Neural progenitor cell (in vitro differentiated cells): ENCODE measurements around the gene RCVRN. TPM values are rescaled to one million over a fixed set of nuclear protein-coding genes. Genes with fewer than 3 reads are reported as not detected.

ENCODE experiments used
- DNase-seq: peaks from one replicate; pipeline ENCODE4 v3.0.0-alpha.2; 2016; ENCODE audit warnings: low spot score
- H2AFZ ChIP-seq: fragments of 200-600 bp; sonication (generic); replicated peaks from 2 replicates; pipeline ENCODE4 v1.6.1; 2016; ENCODE audit warnings: antibody characterized with exemption
- H3F3A ChIP-seq: fragments of 200-600 bp; sonication (generic); 2 replicates; pipeline ENCODE4 v1.6.1; 2016; ENCODE audit warnings: antibody characterized with exemption, low read depth
- H3K27ac ChIP-seq: fragments of 200-600 bp; sonication (generic); 2 replicates; pipeline ENCODE4 v1.5.1; 2016; ENCODE audit warnings: mild to moderate bottlenecking
- H3K27me3 ChIP-seq: fragments of 200-600 bp; sonication (generic); 2 replicates; pipeline ENCODE4 v1.6.1; 2016; ENCODE audit warnings: mild to moderate bottlenecking, moderate library complexity
- H3K36me3 ChIP-seq: fragments of 200-600 bp; sonication (generic); 2 replicates; pipeline ENCODE4 v1.5.1; 2016
- H3K4me1 ChIP-seq: fragments of 200-600 bp; sonication (generic); 2 replicates; pipeline ENCODE4 v1.6.1; 2016; ENCODE audit warnings: mixed run types
- H3K4me2 ChIP-seq: fragments of 200-600 bp; sonication (generic); 2 replicates; pipeline ENCODE4 v1.6.1; 2016
- H3K4me3 ChIP-seq: fragments of 200-600 bp; sonication (generic); 2 replicates; pipeline ENCODE4 v1.5.1; 2016
- H3K79me2 ChIP-seq: fragments of 200-600 bp; sonication (generic); 2 replicates; pipeline ENCODE4 v1.6.1; 2016; ENCODE audit warnings: low read depth
- H3K9ac ChIP-seq: fragments of 200-600 bp; sonication (generic); 2 replicates; pipeline ENCODE4 v1.6.1; 2016
- H3K9me3 ChIP-seq: fragments of 200-600 bp; sonication (generic); 2 replicates; pipeline ENCODE4 v1.5.1; 2016; ENCODE audit warnings: low read depth
- H4K20me1 ChIP-seq: fragments of 200-600 bp; sonication (generic); 2 replicates; pipeline ENCODE4 v1.6.1; 2016; ENCODE audit warnings: low read depth
- H3K27ac Mint-ChIP-seq: 3 replicates; pipeline ENCODE4 v1.8.0; 2021; ENCODE audit warnings: mixed read lengths
- H3K27me3 Mint-ChIP-seq: 2 replicates; pipeline ENCODE4 v1.8.0; 2022; ENCODE audit warnings: low read depth, mild to moderate bottlenecking, inconsistent platforms, moderate library complexity, mixed read lengths; ENCODE audit not compliant: insufficient read depth
- H3K36me3 Mint-ChIP-seq: 3 replicates; pipeline ENCODE4 v1.8.0; 2021; ENCODE audit warnings: mixed read lengths
- H3K4me1 Mint-ChIP-seq: 3 replicates; pipeline ENCODE4 v1.8.0; 2021; ENCODE audit warnings: mixed read lengths
- H3K4me3 Mint-ChIP-seq: 3 replicates; pipeline ENCODE4 v1.8.0; 2021; ENCODE audit warnings: mild to moderate bottlenecking, moderate library complexity, mixed read lengths
- H3K9me3 Mint-ChIP-seq: 3 replicates; pipeline ENCODE4 v1.8.0; 2020; ENCODE audit warnings: mixed read lengths
- EZH2 ChIP-seq: fragments of 200-600 bp; sonication (generic); IDR thresholded peaks from 2 replicates; pipeline ENCODE4 v1.6.1; 2017; ENCODE audit warnings: antibody characterized with exemption, mild to moderate bottlenecking, moderate library complexity
- EZH2phosphoT487 ChIP-seq: fragments of 200-600 bp; sonication (generic); IDR thresholded peaks from 2 replicates; pipeline ENCODE4 v1.6.1; 2017; ENCODE audit warnings: antibody characterized with exemption
- total RNA-seq: library from RNA; depleted of rRNA; stranded (reverse); fragments of >200 nt; gene quantifications from 2 replicates; pipeline ENCODE4 v1.2.3, GENCODE V29; 2015; ENCODE audit warnings: low replicate concordance
- TF ChIP-seq, protein P1 (sequence below): fragments of 200-600 bp; sonication (generic); IDR thresholded peaks from 2 replicates; pipeline ENCODE4 v1.5.1; 2017; ENCODE audit warnings: antibody characterized with exemption, mild to moderate bottlenecking

Gene RCVRN
- total RNA-seq, 1 donor from 2014 or later: not detected

DNA sequence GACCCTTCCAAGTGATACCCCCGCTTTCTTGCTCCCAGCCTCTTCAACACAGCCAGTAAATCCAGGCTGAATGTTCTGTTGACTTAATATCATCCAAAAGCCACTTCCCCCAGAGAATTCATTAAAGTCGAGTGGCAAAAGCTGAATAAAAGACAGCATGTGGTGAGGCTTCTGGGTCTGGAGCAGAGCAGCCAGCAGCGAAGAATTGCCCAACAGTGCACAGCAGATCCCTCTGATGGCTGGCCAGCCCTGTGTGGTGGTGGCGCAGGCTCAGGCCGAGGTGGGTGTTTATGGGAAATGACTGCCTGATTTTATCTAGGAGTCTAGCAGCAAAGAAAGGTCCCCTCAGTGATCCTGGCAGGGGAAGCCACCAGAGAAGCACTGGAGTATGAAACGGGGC lies 30.3 kb upstream of the RCVRN start:
- Mint-ChIP-seq H3K36me3 (peaks cover 6% of the 10 kb centered on the region), H3K27me3 (peaks cover 6% of the 10 kb centered on the region), H3K27ac (peak overlapping the region; percentile 88), H3K4me3 (no peak overlapping the region), H3K4me1 (peaks cover 3% of the 10 kb centered on the region), H3K9me3 (no peaks in the 10 kb centered on the region)
- Histone ChIP-seq H4K20me1 (no peaks in the 10 kb centered on the region), H2AFZ (no peak overlapping the region), H3K36me3 (no peaks in the 10 kb centered on the region), H3K27me3 (no peaks in the 10 kb centered on the region), H3K9ac (no peak overlapping the region), H3K79me2 (no peaks in the 10 kb centered on the region), H3F3A (no peaks in the 10 kb centered on the region), H3K9me3 (no peaks in the 10 kb centered on the region), H3K4me1 (peaks cover 11% of the 10 kb centered on the region), H3K27ac (no peak overlapping the region), H3K4me2 (no peak overlapping the region), H3K4me3 (no peak overlapping the region)
- TF ChIP-seq, protein P1, sequence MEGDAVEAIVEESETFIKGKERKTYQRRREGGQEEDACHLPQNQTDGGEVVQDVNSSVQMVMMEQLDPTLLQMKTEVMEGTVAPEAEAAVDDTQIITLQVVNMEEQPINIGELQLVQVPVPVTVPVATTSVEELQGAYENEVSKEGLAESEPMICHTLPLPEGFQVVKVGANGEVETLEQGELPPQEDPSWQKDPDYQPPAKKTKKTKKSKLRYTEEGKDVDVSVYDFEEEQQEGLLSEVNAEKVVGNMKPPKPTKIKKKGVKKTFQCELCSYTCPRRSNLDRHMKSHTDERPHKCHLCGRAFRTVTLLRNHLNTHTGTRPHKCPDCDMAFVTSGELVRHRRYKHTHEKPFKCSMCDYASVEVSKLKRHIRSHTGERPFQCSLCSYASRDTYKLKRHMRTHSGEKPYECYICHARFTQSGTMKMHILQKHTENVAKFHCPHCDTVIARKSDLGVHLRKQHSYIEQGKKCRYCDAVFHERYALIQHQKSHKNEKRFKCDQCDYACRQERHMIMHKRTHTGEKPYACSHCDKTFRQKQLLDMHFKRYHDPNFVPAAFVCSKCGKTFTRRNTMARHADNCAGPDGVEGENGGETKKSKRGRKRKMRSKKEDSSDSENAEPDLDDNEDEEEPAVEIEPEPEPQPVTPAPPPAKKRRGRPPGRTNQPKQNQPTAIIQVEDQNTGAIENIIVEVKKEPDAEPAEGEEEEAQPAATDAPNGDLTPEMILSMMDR: no peak
- no peak for TF ChIP-seq EZH2
- TF ChIP-seq EZH2phosphoT487: no peak
- DNase-seq: no peak

DNA sequence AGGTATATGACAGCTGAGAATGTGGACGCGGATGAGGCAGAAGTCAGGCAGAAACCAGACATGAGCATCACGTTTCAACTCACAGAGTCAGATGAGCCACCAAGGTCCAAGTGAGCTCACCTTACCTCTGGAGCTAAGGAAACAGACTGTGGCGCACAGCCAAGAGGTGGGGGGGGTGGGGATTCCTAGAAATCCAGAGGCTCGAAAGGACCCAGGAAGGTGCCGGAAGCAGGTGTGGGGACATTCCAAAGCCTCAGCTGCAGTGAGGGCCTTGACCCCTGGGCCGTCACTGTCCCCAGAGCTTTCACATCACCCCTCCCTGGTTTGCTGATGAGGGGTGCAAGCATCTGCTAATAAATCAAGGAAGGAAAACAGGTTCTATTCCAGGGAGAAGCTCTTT lies 29.3 kb upstream of the RCVRN start:
- no peaks in the 10 kb centered on the region for H3F3A ChIP-seq
- H4K20me1 ChIP-seq: no peaks in the 10 kb centered on the region
- peaks cover 4% of the 10 kb centered on the region for H3K27me3 Mint-ChIP-seq
- H3K27me3 ChIP-seq: no peaks in the 10 kb centered on the region
- no peak overlapping the region for H2AFZ ChIP-seq
- TF ChIP-seq EZH2phosphoT487 (no peak), EZH2 (no peak)
- TF ChIP-seq, protein P1: no peak
- no peak for DNase-seq
- H3K79me2 ChIP-seq: no peaks in the 10 kb centered on the region
- peaks cover 2% of the 10 kb centered on the region for H3K36me3 Mint-ChIP-seq
- no peak overlapping the region for H3K27ac Mint-ChIP-seq
- H3K4me3 Mint-ChIP-seq: no peak overlapping the region
- H3K36me3 ChIP-seq: no peaks in the 10 kb centered on the region
- H3K4me2 ChIP-seq: no peak overlapping the region
- peaks cover 11% of the 10 kb centered on the region for H3K4me1 ChIP-seq
- H3K9ac ChIP-seq: no peak overlapping the region
- no peaks in the 10 kb centered on the region for H3K9me3 Mint-ChIP-seq
- no peak overlapping the region for H3K27ac ChIP-seq
- H3K4me3 ChIP-seq: no peak overlapping the region
- H3K9me3 ChIP-seq: no peaks in the 10 kb centered on the region
- peaks cover 3% of the 10 kb centered on the region for H3K4me1 Mint-ChIP-seq

DNA sequence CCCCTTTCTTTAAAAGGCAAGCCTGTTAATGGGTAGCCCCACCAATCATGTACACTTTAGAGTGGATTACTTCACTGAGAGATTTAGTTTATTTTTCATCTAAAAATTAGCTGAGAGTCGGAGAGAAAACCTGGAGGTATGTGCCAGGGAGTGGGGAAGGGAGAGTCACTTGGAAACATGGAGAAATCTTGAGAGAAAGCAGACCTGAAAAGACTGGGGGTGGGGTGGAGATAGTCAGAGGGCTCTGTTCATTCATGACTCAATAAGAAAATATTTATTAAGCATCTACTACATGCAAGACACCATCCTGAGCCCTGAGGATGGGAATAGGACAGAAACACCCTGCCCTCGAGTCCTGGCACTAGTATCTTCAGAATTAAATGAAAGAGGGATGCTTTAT lies 27.4 kb upstream of the RCVRN start:
- Histone ChIP-seq H3K4me1 (peaks cover 11% of the 10 kb centered on the region), H3K79me2 (no peaks in the 10 kb centered on the region), H3K27ac (no peak overlapping the region), H3K9me3 (no peaks in the 10 kb centered on the region), H3K27me3 (no peaks in the 10 kb centered on the region), H4K20me1 (no peaks in the 10 kb centered on the region), H3K36me3 (no peaks in the 10 kb centered on the region), H2AFZ (no peak overlapping the region), H3K9ac (no peak overlapping the region), H3F3A (no peaks in the 10 kb centered on the region), H3K4me3 (no peak overlapping the region), H3K4me2 (no peak overlapping the region)
- Mint-ChIP-seq H3K27me3 (peaks cover 4% of the 10 kb centered on the region), H3K36me3 (peaks cover 2% of the 10 kb centered on the region), H3K27ac (no peak overlapping the region), H3K4me3 (no peak overlapping the region), H3K9me3 (no peaks in the 10 kb centered on the region), H3K4me1 (peaks cover 10% of the 10 kb centered on the region)
- DNase-seq: no peak
- TF ChIP-seq, protein P1: no peak
- no peak for TF ChIP-seq EZH2
